BE2C (cell line): ENCODE measurements around the gene IKBKE.

Experiments used
- DNase-seq: peaks from one replicate; pipeline ENCODE4 v3.0.0-alpha.2; 2020
- H3K27me3 ChIP-seq: fragments of 250-450 bp; sonication (Bioruptor Pico); 2 replicates; pipeline ENCODE4 v1.5.1; 2020; ENCODE audit warnings: mild to moderate bottlenecking
- H3K36me3 ChIP-seq: fragments of 250-450 bp; sonication (Bioruptor Pico); 2 replicates; pipeline ENCODE4 v1.5.1; 2020; ENCODE audit warnings: mild to moderate bottlenecking
- H3K4me1 ChIP-seq: fragments of 250-450 bp; sonication (Bioruptor Pico); 2 replicates; pipeline ENCODE4 v1.5.1; 2020
- H3K4me3 ChIP-seq: 2 replicates; pipeline ENCODE4 v1.5.1; 2011; ENCODE audit warnings: low read depth, low read length
- H3K9me3 ChIP-seq: fragments of 250-450 bp; sonication (Bioruptor Pico); 2 replicates; pipeline ENCODE4 v1.5.1; 2020
- TF ChIP-seq, protein P1 (sequence below): IDR thresholded peaks from 2 replicates; pipeline ENCODE4 v1.5.1; 2012; ENCODE audit warnings: mild to moderate bottlenecking, low read depth, low read length

The IKBKE gene

DNA sequence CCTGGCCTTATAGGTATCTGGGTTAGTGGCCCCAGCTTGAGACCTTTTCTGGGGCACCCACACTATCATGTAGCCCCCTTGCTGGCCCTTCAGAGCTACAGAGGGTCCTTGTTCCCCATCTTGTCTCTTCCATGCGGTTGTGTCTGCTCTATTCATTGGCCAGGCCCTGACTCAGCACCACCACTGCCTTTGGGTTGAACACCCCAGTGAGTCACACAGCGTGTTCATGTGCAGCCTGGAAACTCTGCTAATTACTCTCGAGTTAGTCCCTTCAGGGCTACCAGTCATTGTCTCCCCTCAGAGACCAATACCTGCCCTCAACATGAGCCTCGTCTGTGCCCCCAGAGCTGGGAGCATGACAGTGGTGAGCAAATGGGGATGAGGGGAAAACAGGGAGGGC, 28.2 kb upstream of the IKBKE start:
- no peaks in the 10 kb centered on the region for H3K9me3 ChIP-seq
- no peak for DNase-seq
- H3K27me3 ChIP-seq = no peaks in the 10 kb centered on the region
- peaks cover 4% of the 10 kb centered on the region; the same call in 1 of the 2 replicates for H3K4me1 ChIP-seq
- TF ChIP-seq, protein P1, sequence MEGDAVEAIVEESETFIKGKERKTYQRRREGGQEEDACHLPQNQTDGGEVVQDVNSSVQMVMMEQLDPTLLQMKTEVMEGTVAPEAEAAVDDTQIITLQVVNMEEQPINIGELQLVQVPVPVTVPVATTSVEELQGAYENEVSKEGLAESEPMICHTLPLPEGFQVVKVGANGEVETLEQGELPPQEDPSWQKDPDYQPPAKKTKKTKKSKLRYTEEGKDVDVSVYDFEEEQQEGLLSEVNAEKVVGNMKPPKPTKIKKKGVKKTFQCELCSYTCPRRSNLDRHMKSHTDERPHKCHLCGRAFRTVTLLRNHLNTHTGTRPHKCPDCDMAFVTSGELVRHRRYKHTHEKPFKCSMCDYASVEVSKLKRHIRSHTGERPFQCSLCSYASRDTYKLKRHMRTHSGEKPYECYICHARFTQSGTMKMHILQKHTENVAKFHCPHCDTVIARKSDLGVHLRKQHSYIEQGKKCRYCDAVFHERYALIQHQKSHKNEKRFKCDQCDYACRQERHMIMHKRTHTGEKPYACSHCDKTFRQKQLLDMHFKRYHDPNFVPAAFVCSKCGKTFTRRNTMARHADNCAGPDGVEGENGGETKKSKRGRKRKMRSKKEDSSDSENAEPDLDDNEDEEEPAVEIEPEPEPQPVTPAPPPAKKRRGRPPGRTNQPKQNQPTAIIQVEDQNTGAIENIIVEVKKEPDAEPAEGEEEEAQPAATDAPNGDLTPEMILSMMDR = no peak
- H3K4me3 ChIP-seq = no peak overlapping the region
- H3K36me3 ChIP-seq = no peaks in the 10 kb centered on the region

DNA sequence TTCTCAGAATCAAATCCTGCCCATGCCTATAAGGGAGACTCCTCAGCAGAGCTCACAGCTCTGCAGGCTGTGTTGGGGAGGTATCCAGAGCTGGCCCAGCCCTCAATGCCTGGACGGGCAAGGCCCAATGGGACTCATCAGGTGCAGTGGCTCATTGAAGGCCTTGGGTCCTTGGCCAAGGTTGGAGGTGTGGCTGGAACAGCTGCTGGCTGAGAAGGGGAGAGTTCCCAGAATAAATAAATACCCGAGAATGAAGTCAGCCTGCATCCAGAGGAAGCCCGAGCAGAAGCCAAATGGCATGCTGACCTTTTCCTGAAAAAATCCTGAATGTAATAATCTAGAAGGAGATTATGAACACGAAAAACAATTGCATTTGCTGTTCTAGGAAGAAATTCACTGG, 25.2 kb upstream of the IKBKE start:
- DNase-seq = no peak
- H3K4me1 ChIP-seq = peaks cover 4% of the 10 kb centered on the region; the same call in 1 of the 2 replicates

DNA sequence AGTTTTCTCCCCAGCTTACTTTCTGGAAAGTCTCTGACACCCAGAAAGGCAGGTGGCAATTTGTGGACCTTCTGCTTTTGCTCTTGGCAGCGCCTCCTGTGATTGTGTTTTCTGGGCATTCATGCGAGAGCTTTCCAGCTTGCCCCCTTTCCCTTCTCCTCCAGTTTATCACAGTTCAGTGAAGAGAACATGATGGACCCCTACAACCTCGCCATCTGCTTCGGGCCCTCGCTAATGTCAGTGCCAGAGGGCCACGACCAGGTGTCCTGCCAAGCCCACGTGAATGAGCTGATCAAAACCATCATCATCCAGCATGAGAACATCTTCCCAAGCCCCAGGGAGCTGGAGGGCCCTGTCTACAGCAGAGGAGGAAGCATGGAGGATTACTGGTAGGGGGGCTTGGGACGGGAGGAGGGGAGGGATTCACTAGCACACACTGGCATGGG, 24.3 kb upstream of the IKBKE start:
- no peaks in the 10 kb centered on the region for H3K36me3 ChIP-seq
- TF ChIP-seq, protein P1 = no peak
- DNase-seq = no peak
- H3K4me3 ChIP-seq = no peak overlapping the region
- no peaks in the 10 kb centered on the region for H3K9me3 ChIP-seq
- peaks cover 4% of the 10 kb centered on the region; the same call in 1 of the 2 replicates for H3K4me1 ChIP-seq
- no peaks in the 10 kb centered on the region for H3K27me3 ChIP-seq

More for the DNA sequence above, 25.2 kb upstream of the IKBKE start:
- Histone ChIP-seq H3K36me3 (no peaks in the 10 kb centered on the region), H3K4me3 (no peak overlapping the region), H3K9me3 (no peaks in the 10 kb centered on the region), H3K27me3 (no peaks in the 10 kb centered on the region)
- TF ChIP-seq, protein P1 = no peak

DNA sequence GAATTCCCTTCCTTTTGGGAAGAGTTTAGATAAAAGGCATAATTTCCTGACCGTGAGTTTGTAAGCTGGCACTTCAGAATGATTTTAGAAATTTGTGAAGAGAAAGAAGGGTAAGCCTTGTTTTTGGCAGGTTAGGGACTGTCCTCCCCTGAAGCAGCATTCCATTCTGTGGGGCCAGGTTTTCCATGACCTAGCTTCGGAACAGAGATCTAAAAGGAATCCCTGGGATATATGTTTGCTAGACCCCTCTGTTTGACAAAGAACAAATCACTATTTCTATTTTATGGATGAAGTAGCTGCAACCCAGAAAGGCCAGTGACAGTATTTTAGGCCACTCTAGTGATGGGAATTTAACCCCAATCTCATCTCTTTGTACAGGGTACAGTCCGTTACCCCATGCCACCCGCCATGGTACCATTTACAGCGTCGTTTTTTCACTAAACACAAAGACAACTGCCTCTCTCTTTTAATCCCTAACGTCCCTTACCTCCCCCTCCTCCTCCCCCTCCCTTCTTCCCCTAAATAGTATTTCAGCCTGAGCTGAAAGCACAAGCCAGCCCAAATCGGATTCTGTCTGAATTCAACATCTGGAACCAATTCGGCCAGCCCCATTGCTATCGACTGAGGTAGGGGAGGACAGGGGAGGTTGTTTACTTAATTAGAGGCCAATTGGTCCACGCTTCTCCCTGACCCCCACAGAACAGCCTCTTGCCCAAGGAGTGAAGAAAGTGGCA, 23.4 kb upstream of the IKBKE start:
- H3K36me3 ChIP-seq = no peaks in the 10 kb centered on the region
- H3K4me3 ChIP-seq = no peak overlapping the region
- no peaks in the 10 kb centered on the region for H3K9me3 ChIP-seq
- TF ChIP-seq, protein P1 = no peak
- no peaks in the 10 kb centered on the region for H3K27me3 ChIP-seq
- DNase-seq = no peak
- peaks cover 4% of the 10 kb centered on the region; the same call in 1 of the 2 replicates for H3K4me1 ChIP-seq

DNA sequence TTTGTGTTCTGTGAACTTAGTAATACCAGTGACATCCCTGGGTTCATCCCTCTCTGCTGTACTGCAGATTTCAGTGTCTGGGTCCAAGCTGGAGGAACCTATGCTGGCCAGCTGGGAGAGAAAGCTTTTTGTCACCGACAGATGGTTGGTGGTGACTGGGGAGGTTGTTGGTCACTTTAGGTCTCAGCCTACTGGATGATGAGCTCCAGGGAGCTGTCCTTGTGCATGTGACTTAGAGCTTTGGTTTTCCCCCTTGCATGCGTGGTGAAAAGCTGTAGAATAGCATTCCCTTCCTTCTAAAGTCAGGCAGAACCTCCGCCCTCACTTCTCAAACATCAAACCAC, 22.9 kb upstream of the IKBKE start:
- H3K9me3 ChIP-seq = no peaks in the 10 kb centered on the region
- H3K36me3 ChIP-seq = no peaks in the 10 kb centered on the region
- TF ChIP-seq, protein P1 = no peak
- no peaks in the 10 kb centered on the region for H3K27me3 ChIP-seq
- peaks cover 4% of the 10 kb centered on the region; the same call in 1 of the 2 replicates for H3K4me1 ChIP-seq
- DNase-seq = no peak
- no peak overlapping the region for H3K4me3 ChIP-seq

DNA sequence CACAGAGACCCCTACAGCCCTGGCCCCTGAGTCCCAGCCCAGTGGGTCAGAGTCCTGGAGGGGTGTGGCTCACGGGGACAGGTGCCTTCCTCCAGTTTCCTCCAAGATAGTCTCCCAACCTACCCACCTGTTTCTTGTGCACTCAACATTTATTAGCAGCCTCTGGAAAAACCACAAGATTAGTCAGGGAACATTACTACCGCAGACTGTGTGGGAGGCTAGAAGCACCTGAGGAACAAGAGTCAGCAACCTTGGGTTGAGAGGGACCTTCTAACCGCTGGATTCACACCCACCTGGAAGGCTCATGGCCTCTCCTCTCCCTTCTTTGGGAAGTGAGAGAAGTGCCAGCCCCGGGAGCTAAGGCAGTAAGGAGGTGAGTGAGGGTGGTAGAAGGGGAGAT, 22.5 kb upstream of the IKBKE start:
- peaks cover 4% of the 10 kb centered on the region; the same call in 1 of the 2 replicates for H3K4me1 ChIP-seq
- no peaks in the 10 kb centered on the region for H3K27me3 ChIP-seq
- no peak overlapping the region for H3K4me3 ChIP-seq
- H3K36me3 ChIP-seq = no peaks in the 10 kb centered on the region
- DNase-seq = no peak
- TF ChIP-seq, protein P1 = no peak
- H3K9me3 ChIP-seq = no peaks in the 10 kb centered on the region
